Stimulated activated CD8-positive, alpha-beta memory T cell treated with anti-CD3 and anti-CD28 coated beads, Interleukin-4, amount 100 ng/mL, for 24 hours (primary cell): ENCODE measurements around the gene ATG7.
"Not testable (repeated sequence)": the region's sequence is repeated elsewhere in the genome, so short reads cannot be mapped to it uniquely, and the experiment has no call there.

Source experiments
- DNase-seq: peaks from one replicate; pipeline ENCODE4 v3.0.0-alpha.2; 2020; ENCODE audit warnings: low read depth

Gene ATG7

DNA sequence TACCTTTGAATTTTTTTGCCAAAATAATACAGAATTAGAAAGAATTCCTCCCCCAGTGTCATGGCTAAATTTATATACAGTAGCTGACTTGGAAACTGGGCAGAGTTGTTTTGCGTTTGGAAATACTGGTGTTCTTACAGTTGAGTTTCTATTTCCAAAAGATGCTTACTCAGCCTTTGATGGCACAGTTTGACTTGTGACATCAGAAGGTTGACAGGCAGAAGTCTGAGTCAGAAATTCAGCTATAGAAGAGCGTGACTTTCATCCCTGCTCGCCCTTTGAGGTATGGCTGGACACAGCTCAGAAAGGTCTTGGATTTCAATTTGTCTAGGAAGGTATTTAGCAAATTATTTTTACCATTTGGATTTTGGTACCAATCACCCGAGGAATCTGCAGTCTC, 195.7 kb downstream of the ATG7 start:
- DNase-seq, result no peak

DNA sequence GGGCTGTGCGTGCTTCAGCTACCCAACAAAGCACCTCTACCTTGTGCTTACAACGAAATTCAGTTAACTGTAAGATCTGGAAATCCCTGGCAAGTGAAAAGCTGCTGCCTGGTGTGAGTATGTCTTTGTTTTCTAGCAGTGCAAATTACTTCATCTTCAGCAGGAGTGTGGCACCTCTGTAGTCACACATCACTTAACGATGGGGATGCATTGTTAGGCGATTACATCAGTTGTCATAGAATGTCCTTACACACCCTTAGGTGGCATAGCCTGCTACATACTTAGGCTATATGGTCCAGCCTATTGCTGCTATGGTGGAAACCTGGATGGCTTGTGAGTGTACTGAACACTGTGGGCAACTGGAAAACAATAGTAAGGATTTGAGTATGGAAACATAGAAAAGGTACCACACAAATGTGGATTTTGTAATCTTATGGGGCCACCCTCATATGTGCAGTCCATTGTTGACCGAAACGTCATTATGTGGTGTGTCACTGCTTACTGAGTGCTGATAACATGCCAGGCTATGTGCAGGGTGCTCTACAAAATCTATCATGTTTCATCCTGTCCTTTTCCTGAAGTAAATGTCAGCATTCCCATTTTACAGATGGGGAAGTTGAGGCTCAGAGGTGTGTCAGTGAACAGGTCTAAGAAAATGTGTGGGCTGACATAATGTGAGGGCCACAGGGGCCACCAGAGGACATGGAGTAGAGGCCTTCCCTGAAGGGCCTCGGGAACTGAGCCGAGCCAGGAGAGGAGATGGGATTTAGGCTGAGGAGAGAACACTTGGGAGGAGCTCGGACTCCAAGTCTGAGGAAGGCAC, 198.0 kb downstream of the ATG7 start:
- no peak for DNase-seq

DNA sequence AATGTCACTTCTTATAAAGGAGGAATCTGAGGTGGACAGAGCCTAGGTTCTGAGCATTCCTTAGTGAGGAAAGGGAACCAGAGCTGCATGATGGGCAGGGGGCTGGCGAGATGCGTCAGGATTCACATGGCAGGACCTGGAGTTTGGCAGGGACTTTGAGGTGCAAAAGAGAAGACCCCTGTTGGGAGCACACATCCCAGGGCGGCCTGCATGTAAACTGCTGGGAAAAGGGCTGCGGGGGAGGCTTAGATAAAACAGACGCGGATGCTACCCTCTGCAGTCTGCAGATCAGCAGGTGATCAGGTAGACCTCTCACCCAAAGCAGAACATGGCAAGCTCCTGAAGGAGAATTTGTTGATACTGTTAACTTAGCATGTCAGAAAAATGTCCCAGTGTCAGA, 203.1 kb downstream of the ATG7 start:
- DNase-seq, result no peak

DNA sequence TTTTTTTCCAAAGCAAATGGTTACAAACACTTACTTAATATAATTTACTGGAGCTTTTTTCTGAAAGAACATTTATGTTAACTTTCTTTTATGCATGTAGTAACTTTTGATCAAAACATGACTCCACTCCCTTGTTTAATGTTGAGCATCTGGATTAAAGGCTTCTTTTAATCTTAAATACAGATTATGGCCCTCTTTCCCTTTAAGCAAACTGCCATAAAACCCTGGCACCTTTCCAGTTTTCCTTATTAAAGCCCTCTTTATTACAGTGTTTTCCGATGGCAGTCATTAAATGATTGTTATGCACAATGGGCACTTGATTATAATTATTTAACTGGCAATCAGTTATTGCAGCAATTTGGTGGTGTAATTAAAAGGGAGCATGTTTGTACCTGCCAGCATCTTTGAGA, 204.5 kb downstream of the ATG7 start:
- DNase-seq, result no peak

DNA sequence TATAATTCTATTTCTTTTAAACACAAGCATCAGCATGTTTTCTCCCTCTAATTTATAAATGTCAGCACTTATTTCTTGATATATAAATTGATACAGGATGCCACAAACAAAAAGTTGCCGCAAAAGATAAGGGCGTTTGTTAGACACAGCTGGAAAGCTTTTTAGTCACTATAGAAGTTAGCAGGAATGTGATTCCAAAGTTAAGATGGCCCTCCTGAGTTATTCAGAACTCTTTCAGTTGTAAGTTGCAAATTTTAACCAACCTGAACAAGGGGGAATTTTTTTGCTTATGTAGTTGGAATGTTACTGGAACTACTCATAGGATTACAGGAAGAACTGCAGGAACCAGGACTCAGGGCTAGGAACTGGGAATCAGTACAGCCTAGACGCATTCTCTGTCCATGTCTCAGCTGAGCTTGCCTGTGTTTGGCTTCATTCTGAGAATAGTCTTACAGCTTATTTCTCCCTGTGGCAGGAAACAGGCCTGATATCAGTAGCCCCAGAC, 205.3 kb downstream of the ATG7 start:
- no peak for DNase-seq

DNA sequence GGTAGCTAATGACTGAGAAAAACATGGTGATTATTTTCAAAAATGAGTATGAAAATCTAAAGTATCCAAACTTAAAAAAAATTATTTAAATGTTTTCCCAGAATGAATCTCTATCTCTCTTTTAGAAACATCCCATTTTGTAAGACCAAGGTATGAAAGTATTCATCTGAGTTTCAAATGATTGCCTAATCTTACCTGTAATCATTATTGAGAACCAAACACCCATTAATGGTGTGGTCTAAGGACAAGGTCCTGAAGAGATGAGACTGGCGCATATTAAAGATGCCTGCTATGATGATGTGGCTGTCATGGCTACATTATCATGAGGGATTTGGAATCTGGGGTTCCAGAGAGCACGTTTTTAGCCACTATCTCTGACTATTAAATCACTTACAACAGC, 206.0 kb downstream of the ATG7 start:
- no peak for DNase-seq

DNA sequence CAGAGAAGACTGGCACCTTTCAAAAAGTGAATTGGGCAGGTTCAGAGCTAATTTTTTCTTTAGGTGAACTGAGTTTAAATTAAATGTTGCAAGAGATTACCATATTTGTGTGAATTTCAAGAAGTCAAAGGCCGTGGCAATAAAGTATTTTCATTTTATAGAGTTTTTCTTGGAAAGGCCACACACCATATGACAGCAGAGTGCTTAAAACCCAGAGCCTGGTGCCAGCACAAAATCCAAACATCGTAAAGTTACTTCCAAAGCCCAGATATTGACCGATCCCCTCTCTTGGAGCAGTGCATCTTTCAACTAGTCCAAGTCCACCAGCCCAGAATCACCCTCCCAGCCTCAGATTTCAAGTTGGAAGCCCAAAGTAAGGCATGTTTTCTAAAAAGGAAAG, 207.0 kb downstream of the ATG7 start:
- no peak for DNase-seq

DNA sequence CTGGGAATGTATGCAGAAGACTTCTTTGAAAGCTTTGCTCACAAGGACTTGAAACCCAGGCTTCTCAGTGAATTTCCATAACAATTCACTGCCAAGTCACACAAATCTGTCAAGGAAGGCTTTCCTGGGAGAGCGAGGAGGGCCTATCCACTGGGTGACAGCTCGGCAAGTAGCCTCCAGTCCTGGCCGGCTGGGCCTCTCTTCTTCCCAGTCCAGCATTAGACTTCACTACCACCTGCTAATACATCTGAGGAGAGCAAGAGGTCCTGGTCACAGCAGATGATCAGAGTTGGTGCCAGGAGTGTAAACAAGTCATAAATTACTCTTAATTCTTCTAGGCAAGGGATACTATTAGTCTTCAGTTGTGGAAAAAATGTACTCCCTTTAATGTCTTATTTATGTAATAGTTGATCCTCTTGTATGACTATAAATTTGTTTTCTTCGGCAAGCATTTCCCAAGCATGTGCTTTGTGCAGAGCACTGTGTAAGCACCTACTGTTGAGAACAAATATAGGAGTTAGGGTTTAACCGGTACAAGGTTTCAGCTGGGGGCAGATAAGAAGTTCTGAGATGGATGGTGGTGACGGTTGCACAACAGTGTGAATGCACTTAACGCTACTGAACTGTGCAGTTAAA, 208.6 kb downstream of the ATG7 start:
- no peak for DNase-seq

DNA sequence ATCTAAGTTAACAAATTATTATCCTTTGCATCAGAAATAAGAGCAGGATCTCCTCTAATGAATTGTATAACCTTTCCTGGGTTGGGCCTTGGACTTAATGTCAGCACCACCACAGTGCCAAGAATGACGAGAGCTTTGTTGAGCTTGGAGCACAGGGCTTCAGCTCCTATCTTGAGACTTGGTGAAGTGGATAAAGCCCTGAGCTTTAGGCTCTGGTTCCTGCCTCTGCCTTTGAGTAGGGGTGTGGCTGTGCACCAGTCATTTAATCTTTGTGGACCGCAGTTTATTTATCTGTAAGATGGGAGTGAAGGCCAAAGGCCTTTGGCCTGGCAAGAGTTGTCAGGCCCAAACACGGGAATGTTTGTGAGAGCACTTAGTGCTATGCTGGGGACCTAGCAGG, 209.4 kb downstream of the ATG7 start:
- DNase-seq, result no peak

DNA sequence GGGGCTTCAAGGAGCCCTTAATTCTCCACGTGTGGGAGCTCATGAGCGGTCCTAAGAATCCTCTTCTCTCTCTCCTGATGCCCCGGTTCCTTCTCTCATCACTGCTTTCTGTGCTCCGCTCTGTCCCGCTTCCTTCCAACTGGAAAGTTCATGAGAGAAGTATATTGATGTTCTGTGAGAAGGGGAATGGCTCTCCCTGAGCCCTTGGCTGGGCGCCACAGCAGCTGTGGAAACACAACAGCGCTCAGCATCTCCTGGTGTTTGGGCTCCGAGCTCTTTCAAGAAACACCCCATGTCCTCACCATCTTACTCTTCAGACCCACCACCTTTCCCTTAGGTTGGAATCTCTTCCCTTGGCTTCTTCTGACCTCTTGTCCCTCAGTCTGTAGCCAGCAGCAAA, 209.8 kb downstream of the ATG7 start:
- DNase-seq, result no peak

DNA sequence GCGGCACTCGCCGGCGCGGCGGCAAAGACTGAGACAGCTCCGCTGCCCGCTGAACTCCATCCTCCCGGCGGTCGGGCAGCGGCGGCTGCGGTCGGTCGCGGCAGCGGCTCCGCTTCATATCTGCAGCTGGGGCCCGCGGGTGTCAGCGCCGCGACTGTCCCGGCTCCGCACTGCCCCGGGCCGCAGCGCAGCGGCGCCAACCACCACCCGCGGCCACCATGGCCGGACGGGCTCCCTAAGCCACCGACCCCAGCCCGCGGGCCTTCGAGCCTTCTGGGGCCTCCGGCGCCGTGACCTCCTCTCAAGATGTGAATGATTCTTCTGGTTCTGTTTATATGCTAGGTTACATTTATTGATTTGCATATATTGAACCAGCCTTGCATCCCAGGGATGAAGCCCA, 216.2 kb downstream of the ATG7 start:
- DNase-seq, result not testable (repeated sequence)

DNA sequence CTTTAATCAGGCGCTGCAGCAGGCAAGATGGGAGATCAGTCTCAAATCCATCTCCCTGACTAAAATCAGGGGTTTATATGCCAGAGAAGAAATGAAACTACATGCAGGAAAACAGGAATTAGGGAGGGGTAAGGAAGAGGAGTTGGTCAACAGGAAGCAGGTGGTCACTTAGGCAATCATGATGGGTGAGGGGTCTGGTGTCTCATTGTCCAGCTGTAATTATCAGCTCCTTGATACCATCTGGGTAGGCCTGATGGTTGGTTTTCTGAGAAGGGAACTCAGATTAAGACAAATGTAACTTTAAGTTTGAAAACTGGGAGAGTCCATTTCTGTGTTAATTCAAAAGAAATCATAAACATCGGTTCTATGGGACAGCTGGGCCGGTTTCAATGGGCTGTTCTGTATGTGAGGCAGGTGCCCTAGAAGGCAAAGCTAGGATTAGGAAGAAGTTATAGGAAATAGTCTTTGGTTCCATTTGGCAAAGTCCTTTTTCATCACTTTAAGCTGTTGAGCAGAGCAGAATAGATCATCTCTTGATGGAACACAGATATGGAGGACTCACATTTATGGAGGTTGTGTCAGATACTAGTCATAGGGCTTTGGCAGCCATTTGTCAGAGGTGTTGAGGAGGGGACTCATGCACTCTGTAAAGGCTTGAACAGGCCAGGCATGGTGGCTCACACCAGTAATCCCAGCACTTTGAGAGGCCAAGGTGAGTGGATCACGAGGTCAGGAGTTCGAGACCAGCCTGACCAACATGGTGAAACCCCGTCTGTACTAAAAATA, 222.1 kb downstream of the ATG7 start:
- DNase-seq, result no peak

DNA sequence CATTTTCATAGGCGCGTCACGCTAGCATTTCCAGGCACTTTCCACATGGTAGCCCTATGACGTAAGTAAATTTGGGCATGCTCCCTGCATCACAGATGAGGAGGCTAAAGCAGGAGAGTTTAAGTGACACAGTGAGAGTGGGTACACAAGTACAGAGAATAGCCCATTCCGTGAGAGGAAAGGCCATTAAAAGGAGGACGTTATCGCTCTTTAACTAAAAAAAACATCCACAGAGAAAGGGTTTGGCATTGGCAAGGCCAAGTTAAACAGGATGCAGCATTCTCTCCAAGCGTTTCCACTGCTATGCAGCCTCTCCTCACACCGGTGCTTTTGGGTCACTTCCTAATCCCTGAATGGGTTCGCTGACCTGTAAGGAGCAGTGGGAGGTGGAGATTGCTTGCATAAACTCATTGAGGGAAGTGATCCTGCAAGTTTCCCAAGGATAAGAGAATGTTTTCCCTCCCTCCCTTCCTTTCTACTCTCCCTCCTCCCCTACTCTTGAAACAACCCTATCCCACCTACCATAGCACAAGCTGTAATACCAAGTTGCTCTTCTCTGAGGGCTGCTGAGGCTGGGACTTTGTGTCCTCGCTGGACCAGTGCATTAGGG, 223.9 kb downstream of the ATG7 start:
- no peak for DNase-seq

DNA sequence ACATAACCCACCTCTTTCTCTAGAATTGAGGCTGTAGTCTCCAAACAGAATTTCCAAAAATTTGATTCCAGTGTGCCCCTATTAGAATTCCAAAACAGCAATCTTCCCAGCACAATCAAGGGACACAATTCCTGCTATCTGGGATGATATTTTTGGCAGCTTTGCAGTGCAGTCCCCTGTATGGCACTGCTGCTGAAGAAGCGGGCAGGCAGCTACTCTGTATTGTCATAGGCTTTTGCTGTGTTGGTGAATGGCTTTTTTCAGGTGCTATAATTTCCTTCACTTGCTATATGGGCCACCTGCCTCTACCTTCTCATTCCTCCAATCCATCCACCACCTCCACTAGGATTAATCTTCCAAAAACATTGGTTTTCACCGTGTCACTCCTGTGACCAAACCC, 226.0 kb downstream of the ATG7 start:
- no peak for DNase-seq

DNA sequence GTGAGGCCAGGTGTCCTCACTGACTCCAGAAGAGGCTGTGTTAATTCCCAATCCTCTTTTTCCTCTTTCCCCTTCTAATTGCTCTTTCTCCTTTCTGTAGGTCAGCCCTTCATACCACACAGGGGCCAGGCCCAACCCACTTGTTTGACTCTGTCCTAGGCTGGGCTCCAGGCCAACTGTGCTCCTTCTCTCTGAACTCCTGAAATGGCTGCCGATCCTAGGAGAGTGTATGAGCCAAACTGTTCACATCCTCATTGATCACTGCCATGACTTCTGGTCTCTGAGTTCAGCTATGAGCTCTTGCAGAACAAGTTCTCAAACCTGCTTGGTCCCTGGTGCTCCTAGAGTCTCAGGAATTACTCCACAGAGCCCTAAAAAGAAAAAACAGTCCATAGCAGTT, 226.4 kb downstream of the ATG7 start:
- no peak for DNase-seq

DNA sequence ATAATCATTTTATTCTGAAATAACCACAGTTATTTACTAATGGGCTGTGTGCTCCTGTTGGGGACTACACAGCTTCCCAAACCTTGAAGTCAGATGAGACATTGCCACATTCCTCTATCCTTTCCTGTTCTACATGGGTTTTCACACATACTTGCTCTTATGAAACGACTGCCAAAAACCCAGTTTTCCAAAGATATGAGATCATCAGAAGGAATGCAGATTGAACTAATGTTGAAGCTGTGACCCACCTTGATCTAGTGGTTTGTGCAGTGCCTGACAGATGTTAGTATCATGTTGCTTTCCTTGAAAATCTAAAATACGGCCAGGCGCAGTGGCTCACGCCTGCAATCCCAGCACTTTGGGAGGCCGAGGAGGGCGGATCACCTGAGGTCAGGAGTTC, 226.9 kb downstream of the ATG7 start:
- no peak for DNase-seq

DNA sequence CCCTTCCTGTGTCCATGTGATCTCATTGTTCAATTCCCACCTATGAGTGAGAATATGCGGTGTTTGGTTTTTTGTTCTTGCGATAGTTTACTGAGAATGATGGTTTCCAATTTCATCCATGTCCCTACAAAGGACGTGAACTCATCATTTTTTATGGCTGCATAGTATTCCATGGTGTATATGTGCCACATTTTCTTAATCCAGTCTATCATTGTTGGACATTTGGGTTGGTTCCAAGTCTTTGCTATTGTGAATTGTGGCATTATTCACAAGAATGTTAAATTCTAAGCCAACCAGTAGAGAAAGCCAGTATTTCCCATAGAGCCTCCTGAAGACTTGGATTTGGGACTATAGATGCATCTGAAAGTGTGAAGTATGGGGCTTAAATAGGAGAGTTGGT, 230.2 kb downstream of the ATG7 start:
- not testable (repeated sequence) for DNase-seq

DNA sequence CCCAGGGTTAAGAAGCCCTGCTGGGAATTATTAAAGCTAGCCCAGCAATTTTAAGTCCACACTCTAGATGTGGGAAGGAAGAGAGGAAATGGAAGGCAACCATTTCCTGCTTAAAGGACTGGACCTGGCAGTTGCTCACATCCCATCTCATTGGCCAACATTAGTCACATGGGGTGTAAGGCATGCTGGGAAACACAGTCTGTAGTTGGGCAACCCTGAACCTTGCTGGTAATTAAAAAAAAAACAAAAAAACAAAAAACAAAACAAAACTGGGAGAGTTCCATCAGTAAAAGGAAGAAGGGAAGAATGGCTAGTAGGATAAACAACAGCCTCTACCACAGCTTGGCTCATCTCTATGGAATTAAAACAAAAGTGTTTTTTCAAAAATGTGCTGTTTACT, 235.5 kb downstream of the ATG7 start:
- DNase-seq, result no peak

DNA sequence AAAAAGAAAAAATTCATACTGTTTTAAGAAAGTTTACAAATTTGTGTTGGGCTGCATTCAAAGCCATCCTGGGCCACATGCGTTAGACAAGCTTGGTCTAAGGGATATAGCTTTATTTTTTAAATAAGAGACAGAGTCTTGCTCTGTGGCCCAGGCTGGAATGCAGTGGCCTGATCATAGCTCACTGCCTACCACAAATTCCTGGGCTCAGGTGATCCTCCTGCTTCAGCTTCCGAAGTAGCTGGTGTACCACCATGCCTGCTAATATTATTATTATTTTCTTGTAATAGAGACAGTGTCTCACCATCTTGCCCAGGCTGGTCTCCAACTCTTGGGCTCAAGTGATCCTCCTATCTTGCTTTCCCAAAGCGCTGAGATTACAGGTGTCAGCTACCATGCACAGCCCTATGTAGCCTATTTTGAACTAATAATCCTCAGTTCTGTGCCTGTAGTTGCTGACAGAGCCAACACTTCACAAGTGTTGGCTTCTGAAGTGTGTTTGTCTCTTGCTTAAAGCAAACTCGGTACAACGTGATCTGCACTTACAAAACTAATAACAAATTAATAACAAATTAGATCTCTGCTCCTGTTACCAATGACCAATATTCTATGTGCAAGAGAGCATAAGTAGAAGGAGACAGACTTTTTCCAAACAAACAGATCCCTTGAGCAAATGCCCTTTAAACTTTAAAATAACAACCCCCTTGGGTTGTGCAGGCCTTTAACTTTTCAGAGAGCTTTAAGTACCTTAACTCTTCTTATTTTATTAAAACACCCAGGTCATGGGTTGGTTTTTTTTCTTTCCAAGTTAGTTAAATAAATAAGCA, 236.4 kb downstream of the ATG7 start:
- DNase-seq, result no peak

DNA sequence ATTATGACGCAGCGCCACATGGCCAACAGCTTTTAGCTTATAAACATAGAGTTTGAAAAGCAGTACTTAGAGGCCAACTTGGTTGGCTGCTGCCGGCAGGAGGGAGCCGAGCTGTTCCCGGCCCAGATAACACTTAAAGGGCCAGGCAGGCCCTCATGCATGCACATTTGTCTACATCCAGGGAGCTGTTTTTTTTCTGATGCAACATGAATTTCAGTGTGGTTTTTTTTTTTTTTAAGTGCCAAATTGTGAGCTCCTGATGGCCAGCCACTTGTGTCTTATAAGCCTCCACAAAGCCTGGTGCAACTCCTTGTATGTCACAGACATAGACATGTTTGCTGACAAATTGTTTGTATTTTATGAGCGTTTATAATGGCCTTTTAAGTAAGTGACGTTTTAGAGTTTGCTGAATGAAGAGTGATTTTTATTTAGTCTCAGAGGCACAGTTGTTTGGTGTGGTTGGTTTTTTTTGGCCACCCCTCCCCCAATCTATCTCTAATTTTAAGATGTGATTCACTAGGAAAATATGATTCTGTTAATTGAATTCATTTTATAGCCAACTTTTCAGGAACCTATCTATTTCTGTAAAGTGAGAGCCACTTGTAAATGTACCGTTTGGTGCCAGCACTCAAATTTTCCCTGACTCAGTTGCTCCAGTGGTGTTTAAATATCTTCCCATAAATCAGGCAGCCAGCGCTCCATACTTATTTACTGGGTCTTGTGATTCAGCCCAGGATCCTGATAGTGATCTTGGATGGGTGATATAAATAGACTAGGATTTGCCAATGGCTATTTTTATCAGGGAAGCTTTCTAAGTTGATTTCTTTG, 237.2 kb downstream of the ATG7 start:
- DNase-seq, result no peak

DNA sequence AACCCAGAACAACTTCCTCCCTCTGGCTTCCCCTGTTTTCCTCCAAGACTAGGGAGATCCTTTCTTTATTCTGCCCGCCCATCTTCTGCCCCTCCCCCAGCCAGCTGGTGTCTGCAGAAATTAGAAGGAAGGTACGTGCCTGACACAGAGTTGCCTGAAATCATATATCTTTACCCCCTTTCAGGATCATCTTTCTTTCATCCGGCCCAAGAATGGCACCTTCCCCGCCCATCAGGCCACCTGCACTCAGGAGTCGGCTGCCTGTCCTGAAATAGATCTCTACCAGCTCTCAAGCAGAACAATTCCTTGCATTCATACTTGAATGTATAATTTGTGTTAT, 237.8 kb downstream of the ATG7 start:
- DNase-seq, result no peak
